Thymus (tissue), 11 donors: ENCODE measurements around the gene LCN10. TPM values are rescaled to one million over a fixed set of nuclear protein-coding genes. Genes with fewer than 3 reads are reported as not detected.
"Not testable (repeated sequence)": the region's sequence is repeated elsewhere in the genome, so short reads cannot be mapped to it uniquely, and the experiment has no call there.

Source experiments
- DNase-seq, 9 donors: peaks; one replicate each; pipeline ENCODE4 v3.0.0-alpha.2; 2013; ENCODE audit warnings: low spot score in 9 of 9, low read depth in 6 of 9, missing footprints in 1 of 9
- H3K27ac ChIP-seq, 2 donors: one replicate each; pipeline ENCODE4 v1.5.1; 2013; ENCODE audit warnings: control low read depth in 1 of 2, low read depth in 1 of 2, low read length in 1 of 2, mild to moderate bottlenecking in 1 of 2, moderate library complexity in 1 of 2
- H3K27me3 ChIP-seq, 2 donors: one replicate each; pipeline ENCODE4 v1.5.1; 2013; ENCODE audit warnings: low read length in 1 of 2; ENCODE audit not compliant: control insufficient read depth in 2 of 2, insufficient read depth in 1 of 2
- H3K36me3 ChIP-seq, 2 donors: one replicate each; pipeline ENCODE4 v1.5.1; 2013; ENCODE audit warnings: low read length in 1 of 2, mild to moderate bottlenecking in 1 of 2, moderate library complexity in 1 of 2; ENCODE audit not compliant: control insufficient read depth in 2 of 2, insufficient read depth in 2 of 2
- H3K4me1 ChIP-seq, 2 donors: one replicate each; pipeline ENCODE4 v1.5.1; 2013; ENCODE audit warnings: low read length in 2 of 2; ENCODE audit not compliant: control insufficient read depth in 2 of 2, insufficient read depth in 2 of 2
- H3K4me3 ChIP-seq, 2 donors: one replicate each; pipeline ENCODE4 v1.5.1; 2013; ENCODE audit warnings: low read length in 2 of 2, control low read depth in 1 of 2, mild to moderate bottlenecking in 1 of 2
- H3K9me3 ChIP-seq, 2 donors: one replicate each; pipeline ENCODE4 v1.5.1; 2013; ENCODE audit warnings: low read length in 1 of 2, mild to moderate bottlenecking in 1 of 2; ENCODE audit not compliant: control insufficient read depth in 2 of 2, insufficient read depth in 1 of 2
- WGBS: extraction: QIAGEN DNeasy Blood & Tissue Kit; methylation state at CpG from one replicate; pipeline ENCODE4 v1.1.7; 2013; 5-methylcytosine and 5-hydroxymethylcytosine counted together
- polyA plus RNA-seq: library from polyadenylated mRNA; stranded (reverse); fragments of 200-250 nt; gene quantifications from one replicate; pipeline ENCODE4 v1.2.3, GENCODE V29; 2013
- total RNA-seq: library from RNA; stranded (reverse); fragments of 120-200 nt; gene quantifications from one replicate; pipeline ENCODE4 v1.2.4, GENCODE V29; 2013
- donor health status: healthy.

The LCN10 gene
- total and polyA plus RNA-seq, 2 donors = 1.2 to 12.5 TPM

GRCh38 chr9:136763649-136764035 is 20.9 kb upstream of the LCN10 start:
- Histone ChIP-seq H3K27me3 (peaks cover 0 to 32% of the 10 kb centered on the region in 2 donors), H3K4me1 (peaks cover 0 to 7% of the 10 kb centered on the region in 2 donors), H3K36me3 (no peaks in the 10 kb centered on the region), H3K27ac (no peak overlapping the region), H3K4me3 (no peak overlapping the region), H3K9me3 (no peaks in the 10 kb centered on the region)
- 96% methylated on average over 14 of the region's 14 CpGs for WGBS
- no peak for DNase-seq

- peak in 5 of 9 donors; percentile 23 to 63 (median 43) for DNase-seq
- Histone ChIP-seq H3K27ac (no peak overlapping the region), H3K4me3 (no peak overlapping the region), H3K27me3 (peaks cover 0 to 31% of the 10 kb centered on the region in 2 donors), H3K9me3 (no peaks in the 10 kb centered on the region), H3K4me1 (peaks cover 0 to 7% of the 10 kb centered on the region in 2 donors), H3K36me3 (no peaks in the 10 kb centered on the region)
- WGBS = 38% methylated on average over 37 of the region's 37 CpGs
These were observed 20.3 kb upstream of the LCN10 start for GRCh38 chr9:136762915-136763648.

- H3K4me1 ChIP-seq = peaks cover 0 to 3% of the 10 kb centered on the region in 2 donors
- H3K36me3 ChIP-seq = no peaks in the 10 kb centered on the region
- no peak overlapping the region for H3K4me3 ChIP-seq
- peaks cover 0 to 27% of the 10 kb centered on the region in 2 donors for H3K27me3 ChIP-seq
- H3K9me3 ChIP-seq = no peaks in the 10 kb centered on the region
- no peak overlapping the region for H3K27ac ChIP-seq
- DNase-seq = no peak
- 93% methylated on average over 17 of the region's 17 CpGs for WGBS
These were observed 19.5 kb upstream of the LCN10 start for GRCh38 chr9:136762221-136762691.

- H3K36me3 ChIP-seq = no peaks in the 10 kb centered on the region
- peaks cover 0 to 3% of the 10 kb centered on the region in 2 donors for H3K9me3 ChIP-seq
- DNase-seq = no peak
- H3K4me3 ChIP-seq = no peak overlapping the region
- peaks cover 0 to 3% of the 10 kb centered on the region in 2 donors for H3K4me1 ChIP-seq
- 95% methylated on average over 13 of the region's 13 CpGs for WGBS
- no peak overlapping the region for H3K27ac ChIP-seq
- H3K27me3 ChIP-seq = peaks cover 0 to 27% of the 10 kb centered on the region in 2 donors
These were observed 18.8 kb upstream of the LCN10 start for GRCh38 chr9:136761545-136761981.

- not testable (repeated sequence) for H3K4me1 ChIP-seq, H3K4me3 ChIP-seq, H3K27ac ChIP-seq, H3K36me3 ChIP-seq, H3K9me3 ChIP-seq, DNase-seq
- peaks cover 0 to 27% of the 10 kb centered on the region in 2 donors for H3K27me3 ChIP-seq
- 64% methylated on average over 22 of the region's 22 CpGs for WGBS
These were observed 18.2 kb upstream of the LCN10 start for GRCh38 chr9:136760834-136761544.

- Histone ChIP-seq H3K36me3 (no peaks in the 10 kb centered on the region), H3K4me3 (no peak overlapping the region), H3K27ac (no peak overlapping the region), H3K27me3 (peaks cover 0 to 27% of the 10 kb centered on the region in 2 donors), H3K4me1 (peaks cover 0 to 3% of the 10 kb centered on the region in 2 donors), H3K9me3 (peaks cover 0 to 14% of the 10 kb centered on the region in 2 donors)
- no peak for DNase-seq
- WGBS = 89% methylated on average over 25 of the region's 25 CpGs
These were observed 17.7 kb upstream of the LCN10 start for GRCh38 chr9:136760424-136760823.

GRCh38 chr9:136759436-136760325 is 16.9 kb upstream of the LCN10 start:
- WGBS = 91% methylated on average over 27 of the region's 27 CpGs
- DNase-seq = no peak
- Histone ChIP-seq H3K36me3 (no peaks in the 10 kb centered on the region), H3K9me3 (peaks cover 0 to 16% of the 10 kb centered on the region in 2 donors), H3K4me3 (no peak overlapping the region), H3K27me3 (peaks cover 0 to 24% of the 10 kb centered on the region in 2 donors), H3K4me1 (peaks cover 0 to 3% of the 10 kb centered on the region in 2 donors), H3K27ac (no peak overlapping the region)

- H3K9me3 ChIP-seq = peaks cover 0 to 17% of the 10 kb centered on the region in 2 donors
- no peaks in the 10 kb centered on the region for H3K36me3 ChIP-seq
- H3K4me3 ChIP-seq = no peak overlapping the region
- 86% methylated on average over 9 of the region's 9 CpGs for WGBS
- no peak overlapping the region for H3K27ac ChIP-seq
- peaks cover 0 to 18% of the 10 kb centered on the region in 2 donors for H3K27me3 ChIP-seq
- peaks cover 0 to 3% of the 10 kb centered on the region in 2 donors for H3K4me1 ChIP-seq
- no peak for DNase-seq
These were observed 16.3 kb upstream of the LCN10 start for GRCh38 chr9:136759001-136759400.
